NCI-H526 treated with DMSO at 0.1 percent for 48 hours (cell line): ENCODE measurements around the gene FBXO41.

ENCODE experiments used
- DNase-seq: peaks from one replicate; lab custom pipeline; 2025; lab: John Stamatoyannopoulos, UW

FBXO41 gene

DNA sequence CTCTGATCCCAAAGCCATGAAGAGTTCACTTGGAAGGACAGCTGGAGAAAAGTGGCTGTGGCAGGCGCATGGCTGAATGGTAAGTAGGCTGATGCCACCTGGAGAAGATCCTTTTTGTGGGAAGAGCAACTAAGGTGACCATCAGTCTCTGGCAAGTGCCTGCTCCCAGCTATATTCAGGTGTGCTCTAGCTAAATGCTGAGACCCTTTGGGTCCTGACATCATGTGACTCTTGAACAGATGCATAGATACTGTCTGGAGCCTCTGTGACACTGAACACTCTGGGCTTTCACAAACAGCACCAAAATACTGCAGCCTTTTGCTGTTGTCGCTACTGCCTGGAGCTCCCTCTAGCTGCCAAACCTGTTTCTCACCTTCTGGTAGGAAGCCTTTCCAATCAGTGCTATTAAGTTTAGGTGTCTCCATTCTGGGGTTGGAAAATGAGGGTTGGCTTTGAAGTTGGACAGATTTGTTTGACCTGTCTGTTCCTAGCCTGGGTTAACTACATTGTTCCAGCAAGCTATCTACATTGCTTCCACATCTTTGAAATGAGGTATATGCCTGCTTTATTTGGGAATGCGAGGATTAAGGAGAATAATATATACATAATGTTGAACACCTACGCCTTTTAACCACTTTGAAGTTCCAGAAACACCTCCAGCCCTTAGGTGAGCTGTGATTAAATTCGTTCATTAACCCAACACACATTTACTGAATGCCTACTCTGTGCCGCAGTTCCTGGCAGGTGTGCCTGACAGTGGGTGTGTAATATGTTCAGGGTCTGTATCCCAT, 6.0 kb upstream of the FBXO41 start:
- DNase-seq: peak; percentile 54

- no peak for DNase-seq
Measured at GRCh38 chr2:73289304-73289703, 5.0 kb upstream of the FBXO41 start.

DNA sequence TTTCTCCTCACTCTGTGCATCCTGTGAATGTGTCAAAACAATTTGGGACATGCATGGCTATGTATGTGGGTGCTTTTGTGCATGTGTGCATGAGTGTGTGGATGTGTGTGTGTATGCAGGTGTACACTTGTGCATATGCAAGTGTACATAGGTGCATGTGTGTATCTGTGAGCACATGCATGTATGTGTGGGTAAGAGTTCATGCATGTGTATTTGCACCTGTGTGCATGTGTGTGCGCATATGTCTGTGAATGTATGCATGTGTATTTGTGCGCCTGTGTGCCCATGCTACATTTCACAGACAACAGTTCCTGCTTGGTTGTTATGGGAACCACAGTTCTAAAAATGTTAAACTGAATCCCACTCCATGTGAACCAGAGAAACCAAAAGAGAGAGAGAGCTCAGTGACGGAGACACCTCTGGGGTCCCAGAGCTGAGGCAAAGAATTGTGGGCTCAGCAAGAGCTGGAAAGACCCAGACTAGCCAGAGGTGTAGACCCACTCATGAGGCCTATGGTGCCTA, 1.9 kb upstream of the FBXO41 start:
- no peak for DNase-seq

GRCh38 chr2:73285159-73285739, 971 bp upstream of the FBXO41 start:
- DNase-seq: no peak

- no peak for DNase-seq
Measured at GRCh38 chr2:73283545-73284295, 558 bp downstream of the FBXO41 start.

DNA sequence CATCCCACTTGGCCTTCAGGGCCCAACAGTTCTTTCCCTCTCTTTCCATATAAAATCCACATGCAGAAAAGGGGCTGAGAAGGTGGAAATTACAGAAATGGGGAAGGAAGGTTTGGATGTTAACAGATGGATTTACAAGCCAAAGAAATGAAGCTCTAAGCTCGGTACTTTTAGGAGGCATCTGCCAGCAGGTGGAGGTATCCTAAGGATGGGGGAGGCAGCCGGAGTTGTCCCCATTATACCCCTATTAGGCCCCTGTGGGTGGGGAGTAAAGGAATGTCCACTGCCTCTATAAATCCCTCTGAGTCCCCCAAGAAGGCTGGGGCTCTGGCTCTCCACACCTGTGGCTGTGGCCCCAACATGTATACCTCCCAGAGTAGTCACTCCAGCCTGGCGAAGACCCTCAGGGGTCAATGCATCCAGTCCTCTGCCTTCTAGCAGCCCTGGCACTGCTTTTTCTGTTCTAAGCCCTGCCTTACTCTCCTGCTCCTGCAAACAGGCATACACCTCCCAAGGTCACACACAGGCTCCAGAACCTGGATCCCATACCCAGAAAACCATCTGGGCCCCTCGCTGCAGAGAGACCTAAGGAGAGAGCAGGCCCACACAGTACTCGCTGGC, 1.2 kb downstream of the FBXO41 start:
- no peak for DNase-seq

DNA sequence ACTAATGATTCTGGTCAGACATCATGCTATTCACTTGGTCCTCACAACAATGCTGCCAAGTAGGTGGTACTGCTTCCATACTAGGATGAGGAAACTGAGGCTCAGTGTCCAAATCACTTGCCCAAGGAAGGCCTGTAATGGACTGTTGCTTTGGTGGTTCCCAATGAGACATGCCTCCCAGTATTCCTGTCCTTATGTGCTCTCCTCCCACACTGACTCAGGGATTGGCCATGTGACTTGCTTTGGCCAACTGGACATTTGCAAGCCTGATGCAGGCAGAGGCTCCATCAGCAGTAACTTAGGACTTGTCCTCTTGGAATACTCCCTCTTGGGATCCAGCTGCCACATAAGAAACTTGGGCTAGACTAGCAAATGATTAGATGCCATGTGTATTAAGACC, 3.0 kb downstream of the FBXO41 start:
- no peak for DNase-seq

DNA sequence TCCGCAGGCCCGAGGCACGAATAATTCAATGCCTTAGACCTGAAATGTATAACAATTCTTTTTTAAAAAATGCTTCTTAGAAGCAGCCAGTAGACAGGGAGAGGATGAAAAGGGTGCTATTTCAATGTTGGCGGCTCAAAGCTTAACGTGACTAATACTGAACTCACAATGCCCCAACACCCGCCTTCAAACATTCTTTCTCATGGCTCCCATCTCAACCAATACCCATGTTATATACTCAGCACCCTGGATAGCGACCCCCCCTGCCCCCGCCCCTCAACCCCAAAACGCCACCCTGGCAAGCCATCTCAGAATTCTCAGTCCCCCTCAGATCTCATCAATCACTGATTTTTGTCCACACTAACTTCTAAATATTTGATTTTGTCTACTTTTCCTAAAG, 4.4 kb downstream of the FBXO41 start:
- no peak for DNase-seq

DNA sequence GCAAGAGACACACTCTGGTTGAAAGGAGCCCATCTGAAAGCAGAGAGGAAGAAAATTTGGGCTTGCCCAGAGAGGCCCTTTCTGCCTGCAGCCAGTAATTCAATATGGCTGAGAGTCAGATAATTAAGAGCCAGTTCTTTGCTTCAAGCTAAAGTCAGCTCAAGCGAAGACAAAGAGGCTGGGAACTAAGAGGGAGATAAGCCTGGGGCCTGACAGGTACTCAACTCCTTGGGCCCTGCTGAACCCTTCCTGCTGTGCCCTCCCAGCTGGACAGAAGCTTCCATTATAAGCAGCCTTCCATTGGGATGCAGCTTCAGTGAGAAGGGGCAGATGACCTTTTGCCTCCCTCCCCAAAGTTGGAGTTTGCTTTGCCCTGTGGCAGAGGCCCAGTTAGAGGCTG, 12.0 kb downstream of the FBXO41 start:
- no peak for DNase-seq

DNA sequence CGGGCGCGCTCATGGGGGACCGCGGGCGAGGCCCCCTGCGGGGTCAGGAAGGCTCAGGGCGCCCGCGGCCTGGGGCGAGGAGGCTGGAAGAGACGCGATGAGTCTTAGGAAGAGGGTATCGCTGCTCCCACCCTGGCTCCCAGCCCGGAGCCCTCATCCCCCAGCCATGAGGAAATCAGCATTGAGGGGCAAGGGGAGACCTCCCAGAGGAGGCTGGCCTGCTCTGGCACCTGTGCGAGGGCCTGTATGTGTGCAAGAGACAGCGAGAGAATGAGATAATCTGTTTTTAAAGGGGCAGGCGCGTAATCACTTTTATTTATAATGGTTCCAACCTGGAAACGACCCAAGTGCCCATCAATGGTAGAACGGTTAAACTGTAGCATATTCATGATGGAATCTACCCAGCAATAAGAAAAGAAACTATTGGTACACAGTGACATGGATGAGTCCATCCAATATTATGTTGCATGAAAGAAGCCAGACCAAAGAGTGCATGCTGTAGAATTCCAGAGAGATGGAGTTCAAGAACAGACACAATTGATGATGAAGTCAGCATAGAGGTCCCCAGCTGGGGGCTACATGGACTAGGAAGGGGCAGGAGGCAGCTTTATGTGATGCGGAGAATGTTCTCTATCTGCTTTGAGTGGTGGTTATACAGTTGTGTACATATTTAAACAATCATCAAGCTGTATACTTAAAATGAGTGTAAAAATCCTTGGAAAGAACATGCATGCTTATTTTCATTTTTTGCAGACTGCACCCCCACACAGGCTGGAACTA, 14.4 kb downstream of the FBXO41 start:
- DNase-seq: no peak

DNA sequence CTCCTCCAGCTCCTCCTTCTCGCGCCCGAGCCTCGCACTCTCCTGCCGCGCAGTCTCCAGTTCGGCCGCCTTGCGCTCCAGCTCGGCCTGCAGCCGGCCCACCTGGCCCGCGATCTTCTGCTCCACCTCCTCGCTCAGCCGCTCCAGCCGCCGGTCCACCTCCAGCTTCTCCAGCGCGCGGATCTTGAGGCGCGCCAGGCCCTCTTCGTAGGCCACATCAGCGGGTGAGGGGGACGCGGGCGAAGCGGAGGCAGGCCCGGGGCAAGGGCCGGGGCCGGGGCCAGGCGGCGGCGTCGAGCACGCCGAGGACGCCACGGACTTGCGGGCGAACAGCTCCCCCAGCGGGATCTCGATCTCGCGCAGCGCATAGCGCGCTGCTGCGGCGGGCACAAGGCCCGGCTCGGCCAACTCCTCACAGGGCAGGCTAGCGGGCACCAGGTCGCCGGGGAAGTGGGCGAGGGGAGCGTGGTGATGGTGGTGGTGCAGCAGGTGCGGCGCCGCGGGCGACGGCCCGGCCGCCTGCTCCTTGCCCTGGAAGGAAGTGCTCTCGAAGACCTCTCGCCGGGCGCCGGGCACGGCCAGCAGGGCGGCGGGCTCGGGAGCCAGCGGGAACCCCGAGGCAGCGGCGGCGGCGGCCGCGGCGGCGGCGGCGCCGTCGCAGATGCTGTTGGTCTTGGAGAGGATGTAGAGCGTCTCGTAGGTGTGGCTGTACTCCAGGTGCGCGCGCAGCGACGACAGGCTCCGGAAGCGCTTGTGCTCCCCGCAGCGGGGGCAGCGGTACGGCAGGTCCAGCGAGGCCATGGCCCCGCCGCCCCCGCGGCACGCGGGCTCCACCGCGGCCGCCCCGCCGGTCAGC, 15.2 kb downstream of the FBXO41 start:
- DNase-seq: peak; percentile 76

- DNase-seq: no peak
Measured at GRCh38 chr2:73268366-73268829, 15.9 kb downstream of the FBXO41 start.

- DNase-seq: no peak
Measured at GRCh38 chr2:73267008-73267407, 17.3 kb downstream of the FBXO41 start.

DNA sequence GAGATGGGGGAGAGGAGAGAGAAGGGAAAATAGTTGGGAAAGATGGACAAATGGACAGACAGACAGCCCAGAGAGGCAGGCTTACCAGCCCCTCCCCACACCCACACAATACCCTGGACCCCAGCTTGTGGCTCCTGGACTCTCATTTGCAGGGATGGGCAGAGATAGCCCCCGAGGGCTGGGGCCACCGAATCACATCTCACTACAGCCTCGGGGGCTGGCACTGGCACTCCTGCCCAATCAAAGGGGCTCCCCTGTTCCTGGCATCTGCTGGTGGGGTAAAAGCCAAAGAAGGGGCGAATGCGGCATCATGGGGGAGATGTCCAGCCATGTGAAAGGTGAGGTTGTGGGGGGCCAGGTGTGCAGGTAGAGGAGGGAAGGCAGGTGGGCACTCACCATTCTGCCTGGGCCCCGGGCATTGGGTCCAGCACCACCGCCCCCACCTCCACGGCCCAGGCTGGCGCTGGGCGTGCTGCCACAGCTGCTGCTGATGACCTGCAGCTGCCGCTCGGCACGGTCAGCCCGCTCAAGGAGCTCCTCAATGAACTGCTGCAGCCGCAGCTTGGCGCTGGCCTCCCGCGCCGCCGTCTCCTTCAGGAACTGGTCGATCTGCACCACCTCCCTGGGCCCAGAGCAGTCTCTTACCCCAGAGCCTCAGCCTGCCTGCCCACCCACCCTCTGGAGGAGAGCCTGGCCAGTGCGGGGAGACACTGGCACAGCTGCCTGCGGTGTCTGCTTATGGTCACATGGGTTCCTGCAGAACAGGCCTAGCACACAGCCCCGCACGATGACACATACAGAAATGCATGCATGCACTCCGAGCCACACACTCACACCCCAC, 18.0 kb downstream of the FBXO41 start:
- no peak for DNase-seq

- DNase-seq: no peak
Measured at GRCh38 chr2:73265298-73266060, 18.8 kb downstream of the FBXO41 start.

- no peak for DNase-seq
Measured at GRCh38 chr2:73264783-73265182, 19.5 kb downstream of the FBXO41 start.

- no peak for DNase-seq
Measured at GRCh38 chr2:73264332-73264606, 20.0 kb downstream of the FBXO41 start.

- DNase-seq: no peak
Measured at GRCh38 chr2:73263540-73264331, 20.5 kb downstream of the FBXO41 start.
